SJSA1 (cell line): Measurements from ENCODE around the gene ZFAND2B. TPM values are rescaled to one million over a fixed set of nuclear protein-coding genes. Genes with fewer than 3 reads are reported as not detected.
"Not testable (repeated sequence)": the region's sequence is repeated elsewhere in the genome, so short reads cannot be mapped to it uniquely, and the experiment has no call there.

Source experiments
- DNase-seq, 2 experiments: peaks; one replicate each; pipeline ENCODE4 v3.0.0-alpha.2; 2015 to 2020; ENCODE audit warnings: low spot score in 2 of 2, low read depth in 1 of 2
- H3K27ac ChIP-seq: fragments of 250-450 bp; sonication (Bioruptor Pico); 2 replicates; pipeline ENCODE4 v1.5.1; 2020; ENCODE audit warnings: mild to moderate bottlenecking, moderate library complexity
- H3K27me3 ChIP-seq: fragments of 250-450 bp; sonication (Bioruptor Pico); replicated peaks from 2 replicates; pipeline ENCODE4 v1.5.1; 2020; ENCODE audit warnings: mild to moderate bottlenecking, moderate library complexity
- H3K36me3 ChIP-seq: fragments of 250-450 bp; sonication (Bioruptor Pico); 2 replicates; pipeline ENCODE4 v1.5.1; 2020; ENCODE audit warnings: mild to moderate bottlenecking
- H3K4me1 ChIP-seq: fragments of 250-450 bp; sonication (Bioruptor Pico); replicated peaks from 2 replicates; pipeline ENCODE4 v1.6.1; 2021; ENCODE audit warnings: mild to moderate bottlenecking
- H3K4me3 ChIP-seq: fragments of 250-450 bp; sonication (Bioruptor Pico); 2 replicates; pipeline ENCODE4 v1.5.1; 2020; ENCODE audit warnings: mild to moderate bottlenecking
- H3K9me3 ChIP-seq: fragments of 250-450 bp; sonication (Bioruptor Pico); replicated peaks from 2 replicates; pipeline ENCODE4 v1.5.1; 2020; ENCODE audit warnings: mild to moderate bottlenecking
- total RNA-seq: library from RNA; depleted of rRNA; stranded (reverse); fragments of >200 nt; shearing (Covaris generic); gene quantifications from 2 replicates; pipeline ENCODE4 v1.2.3, GENCODE V29; 2014; rRNA removed

Gene ZFAND2B
- total RNA-seq, 1 experiment from 2014 or later = 42.7 TPM

DNA sequence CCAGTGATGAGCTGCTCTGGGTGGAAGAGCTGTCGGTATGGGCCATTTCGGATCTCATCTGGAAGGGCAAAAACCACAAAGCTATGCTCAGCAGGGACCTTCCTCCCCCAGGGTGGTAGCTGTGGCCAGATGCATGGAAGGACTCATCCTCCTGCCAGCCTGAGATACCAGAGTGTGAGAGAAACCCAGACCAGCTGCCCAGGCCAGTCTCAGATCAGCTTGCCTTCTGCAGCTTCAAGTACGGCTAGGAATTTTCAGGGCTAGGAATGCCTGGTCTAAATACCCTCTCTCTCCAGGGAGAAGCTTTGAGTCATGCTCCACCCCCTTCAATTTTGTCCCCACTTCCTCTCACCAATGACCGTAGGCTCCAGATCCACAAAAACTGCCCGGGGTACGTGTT lies 45.1 kb downstream of the ZFAND2B start:
- Histone ChIP-seq H3K27ac (no peak overlapping the region), H3K4me3 (no peak overlapping the region), H3K36me3 (peaks cover 18% of the 10 kb centered on the region), H3K27me3 (peaks cover 46% of the 10 kb centered on the region), H3K9me3 (peaks cover 4% of the 10 kb centered on the region), H3K4me1 (peaks cover 32% of the 10 kb centered on the region)
- no peak for DNase-seq

DNA sequence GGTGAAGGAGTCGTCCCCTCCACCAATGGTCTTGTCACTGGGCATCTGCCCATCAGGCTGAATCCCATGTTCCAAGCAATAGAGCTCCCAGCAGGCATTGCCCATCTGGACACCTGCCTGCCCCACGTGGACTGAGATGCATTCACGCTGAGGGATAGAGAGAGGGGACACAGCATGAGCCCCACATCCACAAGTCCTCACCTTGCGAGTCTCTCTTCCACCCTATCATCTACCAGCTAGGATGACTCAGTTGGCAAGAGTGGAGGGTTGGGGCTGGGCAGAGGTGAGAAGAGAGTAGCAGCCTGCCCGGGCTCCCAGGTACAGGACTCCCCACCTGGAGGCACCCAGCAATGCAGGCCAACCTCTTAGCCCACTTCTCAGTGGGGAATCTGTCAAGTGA lies 45.5 kb downstream of the ZFAND2B start:
- H3K4me3 ChIP-seq = no peak overlapping the region
- H3K4me1 ChIP-seq = peaks cover 31% of the 10 kb centered on the region
- H3K36me3 ChIP-seq = peaks cover 14% of the 10 kb centered on the region
- no peak for DNase-seq
- peaks cover 4% of the 10 kb centered on the region for H3K9me3 ChIP-seq
- no peak overlapping the region for H3K27ac ChIP-seq
- H3K27me3 ChIP-seq = peaks cover 47% of the 10 kb centered on the region

DNA sequence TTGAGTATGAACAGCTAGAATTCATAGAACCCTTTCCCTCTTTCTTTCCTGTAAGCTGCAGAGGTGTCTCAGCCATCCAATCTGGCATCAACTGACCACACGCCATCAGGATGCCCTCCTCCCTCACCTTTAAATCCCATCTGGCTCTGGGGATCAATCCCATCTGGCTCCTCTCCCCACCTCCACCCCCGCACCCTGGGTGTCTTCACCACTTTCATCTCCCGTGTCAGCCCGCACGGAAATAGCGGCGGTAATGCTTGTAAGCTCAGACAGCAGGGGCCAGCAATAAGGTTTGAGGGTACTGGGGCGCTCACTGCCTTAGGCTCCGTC lies 46.0 kb downstream of the ZFAND2B start:
- no peak overlapping the region for H3K4me3 ChIP-seq

DNA sequence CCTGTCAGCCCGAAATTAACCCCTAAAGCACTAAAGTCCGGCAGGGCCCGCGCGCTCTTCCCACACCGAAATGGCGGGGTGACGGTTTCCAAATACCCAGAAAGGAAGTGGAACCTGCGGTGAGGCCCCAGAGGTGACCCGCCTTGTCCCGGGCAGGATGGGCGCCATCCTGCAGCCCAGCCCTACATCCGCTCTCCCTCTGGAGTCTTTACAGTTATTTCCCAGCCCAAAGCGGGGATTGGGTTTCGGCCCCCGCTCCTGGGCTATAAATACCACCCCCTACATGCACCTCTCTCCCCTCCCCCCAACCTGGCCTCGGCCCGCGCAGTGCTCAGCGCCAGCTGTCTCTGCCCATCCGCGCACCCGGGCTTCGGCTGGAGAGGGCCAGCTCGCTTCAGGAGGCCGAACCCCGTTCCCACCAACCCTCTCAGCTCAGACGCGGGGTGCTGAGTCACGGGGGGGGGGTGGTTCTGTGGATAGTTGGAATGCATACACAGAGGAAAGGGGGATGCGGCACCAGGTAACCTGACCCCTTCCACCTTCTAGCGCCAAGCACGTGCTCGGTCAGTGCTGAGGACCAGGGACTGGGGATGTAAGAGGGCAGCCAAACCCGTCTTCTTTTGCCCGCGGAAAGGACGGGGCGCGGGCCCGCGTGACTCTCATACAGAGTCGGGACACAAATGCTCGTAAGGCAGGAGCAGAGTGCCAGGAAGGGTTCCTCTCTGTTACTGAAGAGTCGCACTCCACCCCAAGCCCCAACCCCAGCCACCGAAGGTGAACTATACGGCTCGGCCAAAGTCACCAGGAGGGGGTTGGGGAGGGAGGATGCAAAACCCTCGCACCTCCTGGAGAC lies 46.5 kb downstream of the ZFAND2B start, which contains the start of gene TUBA4B:
TUBA4B (plus strand) TSS at position 344 of the 853 bp plus-strand sequence; CDS start at position 509, 165 bp downstream.
- Histone ChIP-seq H3K27me3 (peaks cover 47% of the 10 kb centered on the region), H3K36me3 (peaks cover 3% of the 10 kb centered on the region), H3K4me3 (peak within 1 kb of the TSS; percentile 19), H3K9me3 (peaks cover 4% of the 10 kb centered on the region), H3K27ac (no peak within 1 kb of the TSS), H3K4me1 (peaks cover 31% of the 10 kb centered on the region)
- DNase-seq = no peak

More for the DNA sequence above, 46.0 kb downstream of the ZFAND2B start:
- Histone ChIP-seq H3K27ac (no peak overlapping the region), H3K27me3 (peaks cover 47% of the 10 kb centered on the region), H3K9me3 (peaks cover 4% of the 10 kb centered on the region), H3K36me3 (peaks cover 9% of the 10 kb centered on the region), H3K4me1 (peaks cover 31% of the 10 kb centered on the region)
- DNase-seq = no peak

DNA sequence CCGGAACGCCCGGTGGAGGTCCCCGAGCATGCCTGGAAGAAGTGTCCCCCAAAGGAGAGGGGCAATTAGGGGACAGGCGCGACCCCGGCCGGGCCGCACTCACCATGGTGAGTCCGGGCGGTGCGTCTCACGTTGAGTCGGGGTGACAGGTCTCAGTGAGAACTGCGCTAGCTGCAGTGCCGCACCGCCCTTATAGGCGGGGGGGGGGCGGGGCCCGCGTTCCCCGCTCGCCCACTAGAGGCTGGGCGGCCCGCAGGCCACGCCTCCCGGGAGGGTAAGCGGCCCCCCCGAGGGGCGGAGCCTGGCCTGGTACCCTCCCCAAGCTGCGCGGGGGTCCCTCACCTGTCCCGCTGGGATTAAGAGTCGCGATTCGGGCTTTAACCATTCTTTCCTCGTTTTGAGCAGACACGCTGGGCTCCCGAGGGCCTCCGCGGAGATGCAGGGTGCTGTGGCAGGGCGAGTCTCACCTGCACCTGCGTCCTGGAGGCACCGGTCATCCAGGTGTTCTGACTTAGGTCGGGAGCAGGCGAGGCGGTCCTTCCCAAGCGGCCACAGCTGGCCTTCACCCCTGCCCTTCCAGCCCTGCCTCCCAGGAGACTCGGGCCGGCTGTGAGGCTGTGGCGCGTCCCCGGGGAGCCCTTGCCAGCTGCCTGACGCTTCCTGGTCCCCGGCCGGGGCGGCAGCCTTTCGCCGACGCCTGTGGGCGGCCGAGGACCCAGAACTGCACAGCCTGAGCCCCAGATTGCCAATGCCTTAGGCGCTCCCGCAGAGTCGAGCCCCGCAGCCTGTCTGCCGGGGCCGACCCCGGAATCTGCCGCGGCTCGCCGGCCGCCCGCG lies 47.4 kb downstream of the ZFAND2B start, which contains the start of gene TUBA4A:
TUBA4A (minus strand) TSS at position 166 of the 837 bp plus-strand sequence; CDS start at position 106, 60 bp downstream.
- H3K36me3 ChIP-seq = no peaks in the 10 kb centered on the region
- no peak within 1 kb of the TSS for H3K27ac ChIP-seq
- peaks cover 28% of the 10 kb centered on the region for H3K4me1 ChIP-seq
- peak in 1 of 2 experiments; percentile 55 for DNase-seq
- H3K9me3 ChIP-seq = peaks cover 4% of the 10 kb centered on the region
- H3K27me3 ChIP-seq = peaks cover 47% of the 10 kb centered on the region
- peak within 1 kb of the TSS; percentile 19 for H3K4me3 ChIP-seq

DNA sequence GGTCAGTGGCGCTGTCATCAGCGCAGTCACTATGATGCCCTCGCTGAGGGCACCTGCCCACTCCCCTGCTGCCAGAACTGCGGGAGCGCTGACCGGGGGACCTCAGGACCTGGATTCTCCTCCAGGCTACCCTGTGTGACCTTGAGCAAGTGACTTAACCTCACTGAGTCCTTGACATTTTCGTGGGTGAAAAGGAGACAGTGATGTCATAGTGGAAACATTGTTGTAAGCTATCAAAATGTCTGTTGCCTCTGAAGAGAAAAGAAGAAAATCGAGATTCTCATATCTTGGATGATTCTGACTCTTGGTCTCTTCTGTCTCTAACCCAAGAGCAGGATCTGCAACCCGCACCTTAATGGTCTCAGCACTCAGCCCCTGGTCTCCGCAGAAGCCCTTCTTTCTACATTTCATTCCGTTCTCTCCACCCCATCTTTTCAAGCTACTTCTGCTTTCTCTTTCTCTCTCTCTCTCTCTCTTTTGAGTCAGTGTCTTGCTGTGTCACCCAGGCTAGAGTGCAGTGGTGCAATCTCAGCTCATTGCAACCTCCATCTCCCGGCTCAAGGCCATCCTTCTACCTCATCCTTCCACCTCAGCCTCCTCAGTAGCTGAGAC lies 48.1 kb downstream of the ZFAND2B start:
- peaks cover 21% of the 10 kb centered on the region for H3K4me1 ChIP-seq
- H3K36me3 ChIP-seq = no peaks in the 10 kb centered on the region
- DNase-seq = no peak
- peaks cover 4% of the 10 kb centered on the region for H3K9me3 ChIP-seq
- H3K4me3 ChIP-seq = peak overlapping the region; percentile 19
- peaks cover 49% of the 10 kb centered on the region for H3K27me3 ChIP-seq
- H3K27ac ChIP-seq = no peak overlapping the region

DNA sequence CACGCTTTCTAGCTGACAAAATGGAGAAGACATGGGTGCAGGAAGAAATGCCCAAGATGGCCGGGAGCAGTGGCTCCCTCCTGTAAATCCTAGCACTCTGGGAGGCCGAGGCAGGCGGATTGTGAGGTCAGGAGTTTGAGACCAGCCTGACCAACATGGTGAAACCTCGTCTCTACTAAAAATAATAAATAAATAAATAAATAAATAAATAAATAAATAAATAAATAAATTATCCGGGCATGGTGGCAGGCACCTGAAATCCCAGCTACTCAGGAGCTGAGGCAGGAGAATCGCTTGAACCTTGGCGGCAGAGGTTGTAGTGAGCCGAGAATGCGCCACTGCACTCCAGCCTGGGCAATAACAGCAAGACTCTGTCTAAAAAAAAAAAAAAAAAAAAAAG lies 52.4 kb downstream of the ZFAND2B start:
- not testable (repeated sequence) for H3K27ac ChIP-seq, H3K9me3 ChIP-seq, DNase-seq, H3K4me1 ChIP-seq, H3K36me3 ChIP-seq, H3K4me3 ChIP-seq
- peaks cover 41% of the 10 kb centered on the region for H3K27me3 ChIP-seq

Other genes starting within 250 kb of the ZFAND2B start
- gene CDK5R2, start 247.1 kb upstream of the ZFAND2B start, total RNA-seq = not detected in 2 replicates
- not detected in 2 replicates for gene FEV, start 221.6 kb upstream of the ZFAND2B start, total RNA-seq
- not detected in 2 replicates for gene CRYBA2, start 213.4 kb upstream of the ZFAND2B start, total RNA-seq
- gene CFAP65, start 165.3 kb upstream of the ZFAND2B start, total RNA-seq = not detected in 2 replicates
- gene IHH, start 145.9 kb upstream of the ZFAND2B start, total RNA-seq = 0.05 TPM in 1 of 2 replicates, not detected in the other
- gene NHEJ1, start 46.0 kb upstream of the ZFAND2B start, total RNA-seq = 13.0 and 15.4 TPM in 2 replicates
- gene SLC23A3, start 36.8 kb upstream of the ZFAND2B start, total RNA-seq = 0.13 TPM in 1 of 2 replicates, not detected in the other
- gene CNPPD1, start 29.9 kb upstream of the ZFAND2B start, total RNA-seq = 26.1 and 33.8 TPM in 2 replicates
- 37.6 and 45.8 TPM in 2 replicates for gene RETREG2, start 28.5 kb upstream of the ZFAND2B start, total RNA-seq
- 19.1 and 22.2 TPM in 2 replicates for gene ABCB6, start 12.2 kb downstream of the ZFAND2B start, total RNA-seq
- 29.8 and 45.8 TPM in 2 replicates for gene ATG9A, start 22.9 kb downstream of the ZFAND2B start, total RNA-seq
- gene ANKZF1, start 23.0 kb downstream of the ZFAND2B start, total RNA-seq = 13.9 and 15.2 TPM in 2 replicates
- gene GLB1L, start 38.7 kb downstream of the ZFAND2B start, total RNA-seq = 0.53 and 3.6 TPM in 2 replicates
- 13.2 and 18.6 TPM in 2 replicates for gene STK16, start 38.7 kb downstream of the ZFAND2B start, total RNA-seq
- gene TUBA4B, start 46.5 kb downstream of the ZFAND2B start, total RNA-seq = not detected in 2 replicates
- gene TUBA4A, start 47.1 kb downstream of the ZFAND2B start, total RNA-seq = 0.45 TPM in 1 of 2 replicates, not detected in the other
- 35.5 and 57.8 TPM in 2 replicates for gene DNAJB2, start 72.6 kb downstream of the ZFAND2B start, total RNA-seq
- gene PTPRN, start 102.6 kb downstream of the ZFAND2B start, total RNA-seq = 4.2 and 4.9 TPM in 2 replicates
- not detected in 2 replicates for gene RESP18, start 126.0 kb downstream of the ZFAND2B start, total RNA-seq
- gene DNPEP, start 181.1 kb downstream of the ZFAND2B start, total RNA-seq = 25.5 and 56.1 TPM in 2 replicates
- gene DES, start 211.6 kb downstream of the ZFAND2B start, total RNA-seq = 0.13 TPM in 1 of 2 replicates, not detected in the other
- gene SPEG, start 228.1 kb downstream of the ZFAND2B start, total RNA-seq = 0.44 and 4.2 TPM in 2 replicates